Hindlimb muscle (tissue), 1 donor: ENCODE results near the gene JAKMIP1. TPM values are rescaled to one million over a fixed set of nuclear protein-coding genes. Genes with fewer than 3 reads are reported as not detected.
A peak's percentile ranks its signal among the peaks of the same experiment; 100 is the strongest.

ENCODE experiments used
- DNase-seq: peaks from one replicate; pipeline ENCODE4 v3.0.0-alpha.2; 2013
- polyA plus RNA-seq: library from polyadenylated mRNA; unstranded; fragments of 120-200 nt; gene quantifications from one replicate; pipeline ENCODE4 v1.2.1, GENCODE V29; 2013; ENCODE audit not compliant: insufficient read length

JAKMIP1 gene
- 0.14 TPM for polyA plus RNA-seq

DNA sequence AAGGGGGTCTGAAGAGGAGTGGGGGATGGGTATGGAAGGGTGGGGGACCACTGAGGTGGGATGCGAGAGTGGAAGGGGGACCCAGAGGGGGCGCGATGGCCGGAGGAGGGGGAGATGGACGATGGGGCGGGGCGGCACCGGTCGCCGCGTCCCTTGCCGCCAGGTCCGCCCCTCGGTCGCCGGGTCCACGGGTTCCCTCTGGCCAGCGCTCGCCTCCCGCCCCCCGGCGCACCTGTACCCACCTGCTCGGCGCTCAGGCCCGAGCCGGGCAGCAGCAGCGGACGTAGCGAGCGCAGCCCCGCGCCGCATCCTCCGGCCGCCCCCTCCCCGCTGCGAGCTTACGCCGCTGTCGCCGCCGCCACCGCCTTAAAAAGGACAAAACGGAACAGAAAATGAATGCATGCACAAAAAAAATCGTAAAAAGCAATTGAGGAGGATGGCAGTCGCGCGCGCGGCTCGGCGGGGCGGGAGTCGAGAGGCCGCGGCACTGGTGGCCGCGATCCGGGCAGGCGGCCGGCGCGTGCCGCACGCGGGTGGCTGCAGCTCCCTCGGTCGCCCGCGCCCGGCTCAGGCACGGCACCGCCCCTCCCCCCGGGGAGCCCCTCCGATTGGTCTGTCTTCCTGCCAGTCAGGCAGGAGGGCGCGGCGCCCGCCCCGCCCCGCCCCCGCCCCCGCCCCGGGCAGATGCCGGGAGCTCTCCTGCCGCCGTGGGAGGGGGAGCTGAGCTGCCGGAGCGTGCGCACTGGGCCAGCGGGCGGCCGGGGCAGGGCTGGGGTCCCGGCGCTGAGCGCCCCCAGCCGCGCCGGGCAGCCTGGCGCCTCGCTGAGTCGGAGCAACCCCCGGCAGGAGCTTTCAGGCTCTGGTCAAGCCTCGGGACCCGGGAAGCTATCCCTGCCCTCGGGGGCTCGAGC, at the start of gene JAKMIP1:
Gene JAKMIP1, minus strand, starts transcription at position 539 of the 911 bp plus-strand sequence. CDS start 87,699 bp downstream, outside the sequence.
- peak; percentile 48 for DNase-seq

- DNase-seq, result no peak
Measured at GRCh38 chr4:6248394-6248793, 48.0 kb upstream of the JAKMIP1 start.

DNA sequence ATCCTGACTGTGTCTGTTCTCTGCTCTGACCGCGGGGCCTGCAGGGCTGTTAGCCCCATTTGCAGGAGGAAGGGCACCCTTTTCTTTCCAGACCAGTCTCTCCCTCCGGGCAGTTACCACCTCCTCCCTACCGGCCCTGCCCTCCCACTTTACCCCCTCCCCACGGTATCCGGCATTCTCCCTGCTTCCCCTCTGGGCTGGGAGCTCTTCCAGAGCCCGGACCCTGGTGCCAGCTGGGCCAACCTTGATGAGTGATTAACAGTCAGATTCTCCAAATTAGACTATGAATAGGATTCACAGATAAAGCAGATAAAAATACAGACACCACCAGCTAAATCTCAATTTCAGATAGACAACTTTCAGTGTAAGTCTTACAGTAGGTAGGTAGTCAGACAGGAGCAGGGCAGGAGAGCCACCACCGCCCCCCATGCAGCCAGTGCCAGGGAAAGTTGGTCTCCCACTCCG, 45.9 kb upstream of the JAKMIP1 start:
- no peak for DNase-seq

DNA sequence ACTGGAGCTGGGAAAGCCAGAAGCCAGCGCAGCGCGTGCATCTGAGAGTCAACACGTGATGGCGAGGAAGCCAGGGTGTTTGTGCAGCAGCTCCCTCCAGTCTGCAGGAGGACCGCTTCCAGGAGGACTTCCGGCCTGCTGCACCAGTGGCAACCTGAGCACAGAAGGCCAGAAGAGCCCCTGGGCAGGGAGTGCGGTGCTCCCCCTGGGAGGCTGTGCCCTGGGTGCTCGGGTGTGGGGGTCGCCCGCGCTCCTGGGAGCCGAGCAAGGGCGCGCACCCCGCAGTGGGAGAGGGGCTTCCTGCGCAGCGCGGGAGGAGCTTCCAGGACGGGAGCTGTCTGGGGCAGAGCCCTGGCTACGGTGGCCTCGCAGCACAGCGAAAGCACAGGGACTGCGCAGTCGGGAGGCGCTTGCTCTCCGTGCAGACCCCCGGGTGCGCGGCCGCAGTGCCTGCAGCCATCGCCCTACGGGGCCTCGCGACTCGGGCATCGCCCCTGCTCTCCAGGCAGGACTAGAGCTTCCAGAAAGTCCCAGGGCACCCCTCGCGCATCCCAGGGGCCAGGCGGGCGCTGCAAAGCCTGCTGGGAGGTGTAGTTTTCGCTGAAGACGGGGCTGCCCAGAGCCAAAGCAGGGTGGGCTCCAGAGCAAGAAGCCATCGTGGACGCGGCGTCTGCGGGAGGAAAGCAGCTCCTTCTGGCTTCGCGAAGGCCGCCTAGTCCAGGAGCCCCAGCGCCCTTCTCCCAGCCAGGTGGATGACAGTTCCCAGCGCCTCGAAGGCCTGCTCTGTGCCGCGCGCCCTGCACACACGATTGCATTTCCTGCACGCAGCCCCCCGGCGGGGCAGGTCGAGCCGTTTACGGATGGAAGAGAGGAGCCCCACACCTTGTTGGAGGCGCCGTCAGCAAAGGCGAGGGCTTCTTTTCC, 45.2 kb upstream of the JAKMIP1 start:
- no peak for DNase-seq

DNA sequence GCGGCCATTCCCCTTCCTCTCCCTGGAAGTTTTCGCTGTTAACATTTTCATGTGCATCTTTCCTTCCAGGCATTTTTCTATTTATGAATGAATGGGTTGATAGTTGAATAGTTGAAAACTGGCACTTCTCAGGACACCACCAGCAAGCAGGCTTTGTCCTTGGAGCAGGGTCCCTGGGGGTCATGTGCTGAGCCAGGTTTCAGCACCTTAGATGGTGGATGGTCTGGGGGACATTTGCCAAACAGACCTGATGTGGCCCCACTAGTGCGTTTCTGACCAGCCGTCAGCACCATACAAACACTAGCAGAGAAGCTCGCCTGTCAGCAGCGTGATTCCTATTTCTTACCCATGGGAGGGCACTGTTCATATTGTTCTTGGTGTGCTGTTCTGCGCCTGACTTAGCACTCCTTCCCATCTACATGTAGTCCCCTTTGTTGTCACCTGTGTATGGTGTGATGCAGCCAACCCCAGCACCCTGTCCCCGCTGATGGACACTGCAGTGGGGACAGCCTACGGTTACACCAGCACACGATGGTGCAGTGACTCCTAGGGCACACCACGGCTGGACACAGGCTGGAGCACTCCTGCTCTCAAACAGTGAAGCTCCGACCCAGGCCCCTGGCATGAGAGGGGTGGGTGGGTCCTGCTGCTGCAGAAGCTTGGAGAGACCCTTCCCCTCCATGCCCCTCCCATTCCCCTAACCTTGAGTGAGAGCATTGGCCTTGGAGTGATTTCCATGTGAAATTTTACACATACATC, 42.1 kb upstream of the JAKMIP1 start:
- DNase-seq, result no peak

DNA sequence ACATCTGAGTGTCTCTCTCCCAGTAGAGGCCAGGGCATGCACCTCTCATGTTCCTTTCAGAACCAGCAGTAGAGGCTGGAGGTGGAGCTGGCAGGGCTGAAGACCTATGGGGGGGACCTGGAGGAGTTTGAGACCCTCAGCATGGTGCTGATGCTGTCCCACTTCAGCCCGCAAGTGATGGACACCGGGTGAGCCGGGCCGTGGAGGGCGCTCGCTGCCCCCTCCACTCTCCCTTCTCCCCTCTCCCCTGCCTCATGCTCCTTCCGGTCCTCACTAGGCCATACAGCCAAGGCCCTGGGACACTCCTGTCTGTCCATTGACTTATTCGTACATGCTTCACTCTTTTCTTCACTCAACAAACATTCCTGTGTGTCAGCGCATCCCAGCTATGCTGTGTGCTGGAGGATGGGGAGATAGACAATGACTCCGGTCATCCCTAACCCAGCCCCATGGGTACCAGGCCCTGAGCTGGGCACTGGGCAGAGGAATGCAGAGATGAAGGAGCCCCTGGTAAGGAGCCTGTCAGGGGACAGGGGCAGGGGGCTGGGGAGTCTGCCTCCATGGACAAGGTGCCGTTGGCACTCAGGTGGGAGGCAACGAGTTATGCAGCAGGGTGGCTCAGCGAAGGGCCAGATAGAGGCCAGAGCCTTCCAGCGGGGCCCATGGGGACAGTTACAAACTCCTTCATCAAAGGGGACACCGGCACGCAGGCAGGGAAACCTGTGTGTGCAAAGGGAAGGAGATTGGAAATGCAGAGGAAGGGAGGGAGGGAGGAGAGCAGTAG, 40.9 kb upstream of the JAKMIP1 start:
- DNase-seq, result no peak

DNA sequence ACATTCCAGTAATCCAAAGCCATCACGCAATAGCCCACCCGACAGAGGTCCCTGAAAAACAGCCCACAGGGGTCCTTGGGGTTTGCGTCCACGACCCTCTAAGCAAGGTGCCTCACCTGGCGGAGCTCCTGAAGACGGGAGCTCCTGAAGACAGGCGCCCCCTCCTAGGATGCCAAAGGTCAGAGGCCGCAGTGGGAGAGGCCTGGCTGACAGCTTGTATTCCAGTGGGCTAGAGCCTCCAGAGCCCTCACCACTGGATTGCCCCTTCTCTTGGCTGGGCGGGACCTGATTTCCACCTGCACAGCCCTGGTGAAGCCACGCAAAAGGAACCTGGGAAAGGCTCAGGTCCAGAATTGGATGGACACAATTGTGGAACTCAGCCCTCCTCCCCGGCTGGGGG, 39.6 kb upstream of the JAKMIP1 start:
- DNase-seq, result no peak

DNA sequence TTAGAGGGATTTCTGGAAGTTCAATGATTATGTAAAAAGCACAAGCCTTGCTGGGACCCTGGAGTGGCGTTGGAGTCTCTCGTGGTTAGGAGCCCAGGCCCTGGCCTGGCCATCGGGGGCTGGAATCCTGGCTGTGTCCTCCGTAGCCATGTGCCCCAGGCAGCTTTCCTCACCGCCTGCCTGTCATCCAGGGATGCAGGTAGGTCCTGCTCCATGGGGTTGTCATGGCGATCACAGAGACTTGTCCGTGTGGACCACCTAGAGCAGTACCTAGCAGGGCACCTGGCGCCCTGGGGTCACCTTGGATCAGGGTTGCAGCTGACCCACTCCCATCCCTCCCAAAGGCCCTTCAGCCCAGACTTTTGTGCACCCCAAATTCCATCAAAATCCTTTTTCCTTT, 39.1 kb upstream of the JAKMIP1 start:
- no peak for DNase-seq

DNA sequence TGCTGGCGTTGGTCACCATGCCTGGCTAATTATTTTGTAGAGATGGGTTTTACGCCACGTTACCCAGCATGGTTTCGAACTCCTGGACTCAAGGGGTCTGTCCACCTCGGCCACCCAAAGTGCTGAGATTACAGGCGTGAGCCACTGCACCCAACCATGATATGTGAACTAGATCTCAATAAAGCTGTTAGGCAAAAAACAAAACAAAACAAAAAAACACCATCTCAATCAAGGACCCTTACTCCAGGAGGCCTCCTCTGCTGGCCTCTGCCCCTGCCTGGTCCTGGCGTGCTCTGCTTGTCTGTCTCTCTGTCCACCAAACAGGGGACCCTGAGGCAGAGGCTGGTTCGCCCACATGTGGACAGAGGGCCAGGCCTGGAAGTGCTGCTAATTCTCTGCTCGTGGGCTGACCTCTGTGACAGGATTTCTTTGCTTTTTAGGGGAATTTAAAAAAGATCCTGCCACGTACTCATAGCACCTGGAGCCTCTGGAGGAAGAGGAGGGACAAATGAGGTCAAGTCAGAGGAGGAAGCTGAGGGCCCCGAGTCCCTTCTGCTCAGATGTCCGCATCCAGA, 36.6 kb upstream of the JAKMIP1 start:
- no peak for DNase-seq

DNA sequence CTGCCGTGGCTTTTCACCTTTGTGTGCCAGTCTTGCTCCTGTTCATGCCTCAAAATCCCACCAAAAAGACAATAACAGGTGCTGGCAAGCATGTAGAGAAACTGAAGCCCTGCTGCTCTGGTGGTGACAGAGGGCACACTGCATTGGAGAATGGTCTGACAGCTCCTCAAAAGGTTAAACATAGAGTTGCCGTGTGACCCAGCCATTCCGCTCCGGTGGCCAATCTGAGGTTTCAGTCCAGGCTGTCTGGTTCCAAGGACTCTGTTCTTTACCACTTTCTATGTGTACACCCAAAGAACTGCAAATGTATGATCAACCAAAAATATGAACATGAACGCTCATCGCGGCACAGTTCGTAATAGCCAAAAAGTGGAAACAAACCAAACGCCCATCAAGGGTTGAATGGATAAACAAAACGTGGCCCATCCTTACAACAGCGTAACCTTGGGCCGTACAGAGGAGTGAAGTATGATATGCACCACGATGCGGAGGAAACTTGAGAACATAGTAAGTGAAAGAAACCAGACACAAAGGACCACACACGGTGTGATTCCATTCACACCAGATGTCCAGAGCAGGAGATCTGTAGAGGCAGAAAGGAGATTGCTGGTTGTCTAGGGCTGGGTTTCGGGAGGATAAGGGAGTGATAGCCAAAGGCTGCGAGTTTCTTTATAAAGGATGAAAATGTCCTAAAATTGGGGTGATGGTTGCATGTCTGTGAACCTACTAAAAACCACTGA, 35.7 kb upstream of the JAKMIP1 start:
- no peak for DNase-seq

- DNase-seq, result no peak
Measured at GRCh38 chr4:6235012-6235411, 34.7 kb upstream of the JAKMIP1 start.

DNA sequence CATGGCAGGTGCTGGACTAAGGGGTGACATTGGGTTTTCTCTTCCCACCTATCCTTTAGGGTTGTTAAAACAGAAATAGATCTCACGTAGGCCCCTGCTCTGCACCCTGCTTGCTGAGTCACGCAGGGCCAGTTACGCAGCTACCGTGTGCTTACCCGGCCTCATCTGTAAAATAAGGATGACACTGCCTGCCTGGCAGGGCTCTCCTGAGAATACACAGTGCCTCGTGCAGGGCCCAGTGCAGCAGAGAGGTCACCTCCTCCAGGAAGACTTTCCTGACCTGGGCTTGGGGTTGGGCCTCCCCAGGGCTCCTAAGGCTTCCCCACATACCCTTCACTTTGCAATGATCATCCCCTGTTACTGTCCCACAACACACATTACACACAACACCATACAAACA, 33.6 kb upstream of the JAKMIP1 start:
- DNase-seq, result no peak

GRCh38 chr4:6232836-6233785, 32.8 kb upstream of the JAKMIP1 start:
- no peak for DNase-seq

GRCh38 chr4:6231663-6232165, 31.4 kb upstream of the JAKMIP1 start:
- no peak for DNase-seq

GRCh38 chr4:6230827-6231662, 30.7 kb upstream of the JAKMIP1 start:
- no peak for DNase-seq

GRCh38 chr4:6230502-6230785, 30.1 kb upstream of the JAKMIP1 start:
- no peak for DNase-seq

GRCh38 chr4:6229671-6230501, 29.5 kb upstream of the JAKMIP1 start:
- no peak for DNase-seq
